Immature natural killer cell (primary cell): ENCODE measurements around the gene BCL2L15. TPM values are rescaled to one million over a fixed set of nuclear protein-coding genes. Genes with fewer than 3 reads are reported as not detected.

Source experiments
- DNase-seq, 3 donors: peaks; one replicate each; pipeline ENCODE4 v3.0.0; 2022; ENCODE audit warnings: mixed read lengths in 1 of 3
- H3K27ac Mint-ChIP-seq, 6 donors: one replicate each; pipeline ENCODE4 v1.8.0; 2020; ENCODE audit warnings: mixed read lengths in 6 of 6, mild to moderate bottlenecking in 5 of 6, inconsistent platforms in 4 of 6, moderate library complexity in 3 of 6
- H3K27me3 Mint-ChIP-seq, 3 donors: one replicate each; pipeline ENCODE4 v1.8.0; 2020 to 2021; ENCODE audit warnings: low read depth in 3 of 3, mild to moderate bottlenecking in 3 of 3, mixed read lengths in 3 of 3, moderate library complexity in 3 of 3, inconsistent platforms in 1 of 3
- H3K36me3 Mint-ChIP-seq, 3 donors: one replicate each; pipeline ENCODE4 v1.8.0; 2020; ENCODE audit warnings: mixed read lengths in 3 of 3, inconsistent platforms in 2 of 3, mild to moderate bottlenecking in 2 of 3
- H3K4me1 Mint-ChIP-seq, 2 donors: one replicate each; pipeline ENCODE4 v1.8.0; 2020; ENCODE audit warnings: inconsistent platforms in 2 of 2, mild to moderate bottlenecking in 2 of 2, mixed read lengths in 2 of 2, moderate library complexity in 1 of 2
- H3K4me3 Mint-ChIP-seq, 5 donors: one replicate each; pipeline ENCODE4 v1.8.0; 2020; ENCODE audit warnings: mild to moderate bottlenecking in 5 of 5, mixed read lengths in 5 of 5, inconsistent platforms in 3 of 5, moderate library complexity in 3 of 5
- H3K9me3 Mint-ChIP-seq, 6 donors: one replicate each; pipeline ENCODE4 v1.8.0; 2020; ENCODE audit warnings: mild to moderate bottlenecking in 6 of 6, mixed read lengths in 6 of 6, inconsistent platforms in 4 of 6, moderate library complexity in 3 of 6
- polyA plus RNA-seq, 3 donors: library from polyadenylated mRNA; unstranded; fragments of 300-500 nt; fragmentation: Illumina TruSeq; gene quantifications; one replicate each; pipeline ENCODE4 v1.2.3, GENCODE V29; 2021

The BCL2L15 gene
- polyA plus RNA-seq = under 1 TPM in 1 of 3 donors, not detected in 2; 0.11 TPM

DNA sequence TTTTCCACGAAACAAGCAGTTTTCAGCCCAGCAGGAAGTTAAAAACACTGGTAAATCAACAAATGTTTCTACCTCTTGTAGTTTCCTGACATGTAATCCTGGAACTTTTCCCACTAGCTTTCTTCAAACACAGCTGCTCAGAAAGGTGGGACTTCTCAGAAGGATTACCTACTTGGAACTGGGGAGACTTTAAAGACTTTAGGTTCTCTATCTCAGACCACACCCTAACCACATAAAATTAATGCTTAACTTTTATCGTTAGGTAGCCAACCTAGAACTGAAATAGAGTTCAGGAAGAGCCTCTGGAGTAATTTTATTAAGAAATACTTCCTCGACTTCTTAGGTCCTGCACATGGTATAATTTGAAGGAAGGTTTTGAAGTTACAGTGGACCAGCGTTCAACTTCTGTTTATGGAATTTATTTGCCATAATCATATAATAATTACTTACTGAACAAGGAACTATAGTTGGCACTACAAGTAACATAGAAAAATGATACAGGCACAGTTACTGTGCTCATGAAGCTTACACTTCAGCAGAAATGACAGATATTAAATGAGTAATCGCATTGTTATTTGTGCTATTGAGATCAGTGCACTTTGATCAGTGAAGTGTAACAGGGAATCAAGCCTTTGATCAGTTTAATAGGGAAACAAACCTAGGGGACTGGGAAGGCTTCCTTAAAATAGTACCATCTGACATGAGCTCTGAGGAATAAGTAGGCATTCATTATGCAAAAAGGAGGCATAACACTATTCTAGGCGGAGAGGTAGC, at the start of gene BCL2L15:
Gene BCL2L15 (minus strand): TSS at position 180 of the 774 bp plus-strand sequence. CDS start 206 bp downstream, outside the sequence.
- H3K4me3 Mint-ChIP-seq = no peak within 1 kb of the TSS
- no peak for DNase-seq
- peaks cover 12 to 19% of the 10 kb centered on the region in 2 donors for H3K4me1 Mint-ChIP-seq
- H3K27ac Mint-ChIP-seq = peak within 1 kb of the TSS in 3 of 6 donors; percentile 3 to 66 (median 28)
- no peaks in the 10 kb centered on the region for H3K9me3 Mint-ChIP-seq
- H3K36me3 Mint-ChIP-seq = peaks cover 4 to 14% (median 11%) of the 10 kb centered on the region in 3 donors
- H3K27me3 Mint-ChIP-seq = no peaks in the 10 kb centered on the region

DNA sequence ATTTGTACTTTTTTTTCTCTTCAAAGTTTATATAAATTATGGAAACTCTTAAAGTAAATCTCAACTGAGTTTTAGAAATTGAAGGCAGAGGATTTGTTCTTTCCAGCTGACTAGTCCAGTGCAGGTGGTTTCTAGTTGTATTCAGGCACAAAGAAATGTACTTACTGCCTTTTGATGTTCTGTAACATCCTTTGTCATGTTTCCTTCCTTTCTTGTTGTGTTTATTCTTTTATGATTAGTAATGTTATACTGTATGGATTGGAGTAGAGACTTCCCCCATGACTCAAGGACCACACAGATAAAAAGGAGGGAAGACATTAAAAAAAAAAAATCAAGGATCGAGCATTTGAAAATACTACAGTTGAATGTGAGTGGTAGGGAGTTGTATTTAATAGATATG, 49.8 kb upstream of the BCL2L15 start:
- H3K9me3 Mint-ChIP-seq = no peaks in the 10 kb centered on the region
- peaks cover 95% of the 10 kb centered on the region in 2 donors for H3K4me1 Mint-ChIP-seq
- H3K36me3 Mint-ChIP-seq = peaks cover 12 to 24% (median 16%) of the 10 kb centered on the region in 3 donors
- H3K4me3 Mint-ChIP-seq = peak overlapping the region; percentile 27 to 84 (median 71)
- DNase-seq = no peak
- peak overlapping the region; percentile 78 to 99 (median 96) for H3K27ac Mint-ChIP-seq
- peaks cover 10 to 31% (median 12%) of the 10 kb centered on the region in 3 donors for H3K27me3 Mint-ChIP-seq

DNA sequence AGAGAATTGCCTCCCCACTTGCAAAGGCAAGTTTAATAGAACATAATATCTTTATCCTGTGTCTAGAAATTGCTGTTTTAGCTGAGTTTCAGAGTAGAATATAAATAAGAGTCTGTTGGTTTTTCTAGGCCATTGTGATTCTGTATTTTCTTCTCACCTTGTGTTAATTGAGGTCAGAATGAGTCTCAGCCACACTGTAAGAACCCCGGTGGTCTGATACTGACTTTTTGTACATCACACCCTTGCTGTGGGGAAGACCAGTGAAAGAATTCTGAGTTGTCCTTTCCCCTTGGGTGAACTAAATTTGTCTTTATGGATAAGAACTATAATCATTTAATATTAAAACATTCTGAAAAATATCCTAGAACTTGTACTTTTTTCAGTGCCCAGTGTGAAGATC, 48.6 kb upstream of the BCL2L15 start:
- peaks cover 8 to 21% (median 13%) of the 10 kb centered on the region in 3 donors for H3K36me3 Mint-ChIP-seq
- H3K27me3 Mint-ChIP-seq = peaks cover 15 to 34% (median 22%) of the 10 kb centered on the region in 3 donors
- DNase-seq = peak; percentile 72 to 73 (median 73)
- peaks cover 100% of the 10 kb centered on the region in 2 donors for H3K4me1 Mint-ChIP-seq
- H3K9me3 Mint-ChIP-seq = no peaks in the 10 kb centered on the region
- H3K27ac Mint-ChIP-seq = peak overlapping the region; percentile 91 to 99 (median 98)
- H3K4me3 Mint-ChIP-seq = peak overlapping the region; percentile 75 to 93 (median 79)

DNA sequence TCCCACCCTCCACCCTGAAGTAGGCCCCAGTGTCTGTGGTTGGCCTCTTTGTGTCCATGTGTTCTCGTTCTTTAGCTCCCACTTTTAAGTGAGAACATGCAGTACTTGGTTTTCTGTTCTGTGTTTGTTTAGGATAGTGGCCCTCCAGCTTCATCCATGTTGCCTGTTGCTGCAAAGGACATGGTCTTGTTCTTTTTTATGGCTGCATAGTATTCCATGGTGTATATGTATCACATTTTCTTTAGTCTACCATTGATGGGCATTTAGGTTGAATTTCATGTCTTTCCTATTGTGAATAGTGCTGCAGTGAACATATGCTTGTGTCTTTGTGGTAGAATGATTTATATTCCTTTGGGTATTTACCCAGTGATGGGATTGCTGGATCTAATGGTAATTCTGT, 47.8 kb upstream of the BCL2L15 start:
- DNase-seq = no peak
- Mint-ChIP-seq H3K27me3 (peaks cover 18 to 35% (median 30%) of the 10 kb centered on the region in 3 donors), H3K4me3 (peak overlapping the region; percentile 75 to 93 (median 79)), H3K36me3 (peaks cover 4 to 18% (median 5%) of the 10 kb centered on the region in 3 donors), H3K4me1 (peaks cover 100% of the 10 kb centered on the region in 2 donors), H3K9me3 (no peaks in the 10 kb centered on the region), H3K27ac (peak overlapping the region; percentile 91 to 99 (median 98))

DNA sequence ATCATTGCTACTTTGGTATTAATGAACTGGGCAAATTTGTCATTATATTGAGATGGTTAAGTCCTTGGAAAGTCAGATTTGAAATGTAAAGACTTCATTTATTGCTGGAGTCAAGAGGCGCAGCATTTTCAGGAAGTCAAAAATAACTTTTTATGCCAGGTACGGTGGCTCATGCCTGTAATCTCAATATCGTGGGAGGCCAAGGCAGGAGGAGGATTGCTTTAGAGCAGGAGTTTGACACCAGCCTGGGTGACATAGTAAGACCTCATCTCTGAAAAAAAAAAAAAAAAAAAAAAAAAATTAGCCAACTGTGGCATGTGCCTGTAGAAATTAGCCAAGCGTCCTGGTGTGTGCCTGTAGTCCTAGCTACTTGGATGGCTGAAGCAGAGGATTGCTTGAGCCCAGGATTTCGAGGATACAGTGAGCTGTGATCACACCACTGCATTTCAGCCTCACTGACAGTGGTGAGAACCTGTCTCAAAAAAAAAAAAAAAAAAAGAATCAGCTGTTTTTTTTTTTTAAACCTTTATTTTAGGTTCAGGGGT, 47.2 kb upstream of the BCL2L15 start:
- H3K27ac Mint-ChIP-seq = peak overlapping the region; percentile 95 to 100 (median 98)
- H3K36me3 Mint-ChIP-seq = peaks cover 4 to 18% (median 5%) of the 10 kb centered on the region in 3 donors
- H3K4me3 Mint-ChIP-seq = peak overlapping the region; percentile 51 to 97 (median 93)
- H3K4me1 Mint-ChIP-seq = peaks cover 95% of the 10 kb centered on the region in 2 donors
- DNase-seq = peak in 2 of 3 donors; percentile 20 to 28
- peaks cover 22 to 39% (median 33%) of the 10 kb centered on the region in 3 donors for H3K27me3 Mint-ChIP-seq
- no peaks in the 10 kb centered on the region for H3K9me3 Mint-ChIP-seq

DNA sequence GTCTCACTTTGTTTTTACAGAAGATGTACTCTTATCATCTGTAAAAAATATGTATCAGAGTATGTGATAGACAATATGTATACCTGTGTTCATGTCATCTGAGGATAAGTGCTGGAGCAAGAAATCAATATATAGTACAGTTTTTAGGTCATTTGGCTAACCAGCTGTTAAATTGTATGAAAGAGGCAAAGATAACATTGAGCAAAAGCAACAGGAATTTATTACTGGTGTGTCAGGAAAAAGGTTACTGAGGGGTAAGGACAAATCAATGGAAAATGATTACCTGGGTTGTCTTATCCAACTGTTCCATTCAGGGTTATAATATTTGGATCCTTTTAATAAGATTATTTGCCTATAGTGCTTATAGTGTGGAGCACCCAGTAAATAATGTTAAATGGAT, 46.6 kb upstream of the BCL2L15 start:
- Mint-ChIP-seq H3K36me3 (peaks cover 4 to 18% (median 5%) of the 10 kb centered on the region in 3 donors), H3K27ac (peak overlapping the region; percentile 82 to 100 (median 98)), H3K4me3 (peak overlapping the region; percentile 51 to 97 (median 93)), H3K9me3 (no peaks in the 10 kb centered on the region), H3K27me3 (peaks cover 27 to 44% (median 38%) of the 10 kb centered on the region in 3 donors), H3K4me1 (peaks cover 90 to 92% of the 10 kb centered on the region in 2 donors)
- no peak for DNase-seq

DNA sequence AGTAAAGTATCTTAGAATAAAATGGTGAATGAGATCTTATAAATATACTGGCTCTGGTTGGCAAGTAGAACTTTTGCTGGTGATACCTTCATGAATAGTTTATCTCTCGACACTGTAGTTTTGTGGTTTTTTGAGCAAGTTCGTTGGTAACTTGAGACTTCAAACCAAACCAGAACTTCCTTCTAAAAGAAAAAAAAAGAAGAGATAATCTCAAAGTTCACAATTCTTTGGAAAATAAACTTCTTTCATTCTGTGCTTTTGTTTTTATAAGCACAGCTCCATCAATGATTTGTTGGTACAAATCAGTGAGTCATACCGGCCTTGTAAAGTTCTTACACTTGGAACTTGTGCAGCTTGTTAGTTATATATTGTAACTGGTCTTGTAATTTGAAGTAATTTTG, 44.1 kb upstream of the BCL2L15 start:
- Mint-ChIP-seq H3K27ac (peak overlapping the region; percentile 97 to 100 (median 99)), H3K27me3 (peaks cover 27 to 44% (median 43%) of the 10 kb centered on the region in 3 donors), H3K36me3 (peaks cover 4 to 14% (median 5%) of the 10 kb centered on the region in 3 donors), H3K4me3 (peak overlapping the region; percentile 92 to 97 (median 93)), H3K4me1 (peaks cover 80 to 81% of the 10 kb centered on the region in 2 donors), H3K9me3 (no peaks in the 10 kb centered on the region)
- peak; percentile 58 to 65 (median 65) for DNase-seq

DNA sequence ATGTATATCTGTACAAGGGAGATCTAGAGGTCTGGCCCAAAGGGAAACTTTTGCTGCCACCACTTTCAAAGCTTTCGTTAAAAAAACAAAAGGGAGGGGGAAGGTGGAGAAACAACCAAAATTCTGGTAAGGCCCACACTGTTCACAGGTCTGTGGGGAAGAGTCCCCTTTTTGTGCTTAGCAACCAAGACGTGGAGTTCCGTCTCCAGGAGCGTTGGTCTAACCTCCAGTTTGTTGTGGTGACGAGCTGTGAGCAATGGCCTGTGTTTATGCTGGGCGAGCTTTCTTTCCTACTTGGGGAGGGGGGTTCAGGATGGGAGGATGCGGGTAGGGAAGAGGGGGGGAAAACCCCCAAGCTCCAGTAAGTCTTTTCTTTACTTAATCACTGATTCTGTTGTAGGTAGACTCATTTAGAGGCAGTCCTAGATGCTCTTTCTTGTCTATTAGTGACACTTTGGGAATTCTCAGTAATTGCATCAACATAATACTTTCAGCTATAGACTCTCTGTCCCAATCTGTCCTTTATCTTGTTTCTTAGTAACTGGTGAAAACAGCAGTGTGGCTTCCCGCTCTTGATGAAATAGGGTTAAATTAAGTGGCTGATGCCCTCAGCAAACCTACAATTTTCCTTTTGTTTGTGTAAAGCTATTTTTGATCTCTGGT, 43.2 kb upstream of the BCL2L15 start:
- peaks cover 4 to 14% (median 5%) of the 10 kb centered on the region in 3 donors for H3K36me3 Mint-ChIP-seq
- H3K4me3 Mint-ChIP-seq = peak overlapping the region; percentile 92 to 97 (median 93)
- H3K27ac Mint-ChIP-seq = peak overlapping the region; percentile 97 to 100 (median 99)
- peaks cover 72 to 73% of the 10 kb centered on the region in 2 donors for H3K4me1 Mint-ChIP-seq
- no peaks in the 10 kb centered on the region for H3K9me3 Mint-ChIP-seq
- H3K27me3 Mint-ChIP-seq = peaks cover 27 to 42% (median 39%) of the 10 kb centered on the region in 3 donors
- peak; percentile 90 to 92 (median 91) for DNase-seq

DNA sequence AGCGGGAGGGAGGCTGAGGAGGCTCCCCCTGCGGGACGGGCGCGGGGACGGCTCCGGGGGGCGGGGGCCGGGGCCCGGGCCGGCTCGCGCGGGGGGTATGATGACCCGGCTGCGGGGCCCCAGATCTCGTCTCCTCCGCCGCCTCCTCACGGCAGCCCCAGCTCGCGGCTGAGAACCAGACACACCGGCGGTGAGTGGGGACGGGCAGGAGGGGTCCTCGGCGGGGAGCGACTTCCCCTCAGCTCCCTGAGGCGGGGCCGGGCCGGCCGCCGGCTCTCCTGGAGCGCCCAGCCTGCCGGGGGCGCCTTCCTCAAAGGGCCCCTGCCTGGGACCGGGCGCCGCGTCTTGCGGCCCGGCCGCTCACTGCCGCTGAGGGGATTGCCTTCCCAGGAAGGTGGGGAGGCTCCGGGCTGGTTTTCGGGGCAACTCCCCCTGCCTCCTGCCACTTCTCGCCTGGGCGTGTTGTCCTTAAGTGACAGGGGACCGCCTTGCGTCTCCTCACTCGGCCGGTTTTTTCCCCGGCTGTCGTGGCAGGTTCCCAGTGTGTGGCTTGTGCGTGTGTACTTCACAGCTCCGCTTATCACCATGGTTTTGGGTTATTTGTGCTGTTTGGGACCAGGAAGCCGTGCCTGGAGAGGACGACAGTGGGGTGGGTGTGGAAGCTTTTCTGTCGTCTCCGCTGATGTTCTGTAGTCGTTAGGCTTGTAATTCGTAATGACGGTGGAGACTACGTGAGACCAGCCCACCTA, 42.5 kb upstream of the BCL2L15 start:
- H3K9me3 Mint-ChIP-seq = no peaks in the 10 kb centered on the region
- peaks cover 4 to 14% (median 5%) of the 10 kb centered on the region in 3 donors for H3K36me3 Mint-ChIP-seq
- peak; percentile 86 to 88 (median 87) for DNase-seq
- H3K27me3 Mint-ChIP-seq = peaks cover 24 to 37% (median 33%) of the 10 kb centered on the region in 3 donors
- peaks cover 65% of the 10 kb centered on the region in 2 donors for H3K4me1 Mint-ChIP-seq
- H3K4me3 Mint-ChIP-seq = peak overlapping the region; percentile 92 to 97 (median 93)
- H3K27ac Mint-ChIP-seq = peak overlapping the region; percentile 97 to 100 (median 99)

DNA sequence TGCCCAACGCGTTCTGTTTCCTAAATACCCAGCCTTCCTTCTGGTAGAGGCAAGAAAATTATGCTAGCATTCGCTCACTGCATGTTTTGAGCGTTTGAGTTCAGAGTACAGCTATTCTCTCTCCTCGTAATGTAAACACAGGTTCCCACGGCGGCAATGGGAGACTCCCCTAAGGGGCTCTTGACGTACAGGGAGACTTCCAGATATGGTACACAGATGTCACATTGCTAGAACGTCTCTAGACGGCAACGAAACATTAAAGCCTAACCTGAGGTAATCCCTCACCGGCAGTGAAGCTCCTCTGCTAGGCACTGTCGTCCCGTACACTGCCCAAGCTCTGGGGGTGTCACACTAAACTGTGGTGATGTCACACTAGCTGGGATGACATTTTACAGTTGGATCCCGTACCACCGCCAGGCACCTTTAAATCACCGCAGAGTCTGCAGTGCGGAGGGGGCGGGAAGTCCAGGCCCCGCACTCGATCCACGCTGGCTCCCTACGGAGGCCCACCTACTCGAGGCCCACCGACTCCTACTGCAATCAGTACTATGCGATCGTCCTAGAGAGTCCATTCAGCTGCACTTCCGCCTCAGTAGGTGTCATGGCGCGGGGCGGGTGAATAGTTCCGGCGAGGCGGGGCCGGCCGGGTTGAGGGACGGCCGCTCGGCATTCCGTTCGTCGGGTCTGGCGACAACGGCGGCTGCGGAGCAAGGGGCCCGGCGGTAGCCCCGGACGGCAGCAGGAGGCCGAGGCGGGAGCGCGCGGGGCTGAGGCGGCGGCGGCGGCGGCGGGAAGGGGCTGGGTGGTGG, 41.8 kb upstream of the BCL2L15 start, which contains the start of gene HIPK1:
Gene HIPK1 (plus strand): TSS at position 384 of the 809 bp plus-strand sequence.
- H3K27me3 Mint-ChIP-seq = peaks cover 24 to 36% (median 33%) of the 10 kb centered on the region in 3 donors
- H3K4me3 Mint-ChIP-seq = peak within 1 kb of the TSS; percentile 93 to 99 (median 97)
- peak within 1 kb of the TSS; percentile 97 to 100 (median 100) for H3K27ac Mint-ChIP-seq
- H3K9me3 Mint-ChIP-seq = no peaks in the 10 kb centered on the region
- peaks cover 3 to 14% (median 5%) of the 10 kb centered on the region in 3 donors for H3K36me3 Mint-ChIP-seq
- DNase-seq = peak; percentile 92
- peaks cover 57 to 58% of the 10 kb centered on the region in 2 donors for H3K4me1 Mint-ChIP-seq

DNA sequence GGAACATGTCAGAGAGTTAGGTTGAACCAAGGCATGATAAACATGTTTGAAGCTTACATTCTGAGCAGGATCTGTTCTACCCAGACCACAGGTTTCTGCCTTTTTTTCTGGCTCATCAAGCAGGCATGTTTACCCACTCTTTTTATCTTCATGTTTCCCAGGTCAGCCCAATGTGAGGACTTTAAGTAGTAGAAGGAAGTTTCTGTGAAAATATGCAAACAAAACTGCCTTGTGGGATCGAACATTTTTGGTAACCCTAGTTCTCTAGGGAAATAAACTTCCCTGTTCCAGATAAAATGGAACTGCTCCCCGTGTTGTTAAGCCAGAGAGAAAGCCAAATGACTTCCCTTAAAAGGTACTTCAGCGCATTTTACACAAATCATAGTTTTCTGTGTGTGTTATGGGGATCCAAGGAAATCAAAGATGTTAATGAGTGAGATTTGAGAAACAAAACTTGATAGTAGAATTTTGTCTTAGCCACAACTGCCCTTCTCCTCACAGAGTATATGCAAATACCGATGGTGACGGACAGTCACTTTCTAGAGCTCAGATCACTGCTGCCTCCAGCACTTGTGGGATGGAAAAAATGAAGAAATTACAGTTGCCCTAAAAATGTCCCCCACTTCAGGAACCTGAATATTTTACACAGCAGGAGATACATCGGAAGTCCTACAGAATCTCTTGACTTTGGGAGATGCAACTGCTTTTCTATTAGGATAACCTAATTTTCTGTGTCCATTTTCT, 41.0 kb upstream of the BCL2L15 start:
- peaks cover 0 to 8% (median 5%) of the 10 kb centered on the region in 3 donors for H3K36me3 Mint-ChIP-seq
- no peaks in the 10 kb centered on the region for H3K9me3 Mint-ChIP-seq
- H3K27me3 Mint-ChIP-seq = peaks cover 24 to 36% (median 29%) of the 10 kb centered on the region in 3 donors
- H3K4me1 Mint-ChIP-seq = peaks cover 49 to 50% of the 10 kb centered on the region in 2 donors
- no peak for DNase-seq
- H3K27ac Mint-ChIP-seq = peak overlapping the region; percentile 97 to 100 (median 99)
- H3K4me3 Mint-ChIP-seq = peak overlapping the region; percentile 93 to 99 (median 97)
